GM12878 (cell line): ENCODE results near the gene CBX8. TPM values are rescaled to one million over a fixed set of nuclear protein-coding genes. Genes with fewer than 3 reads are reported as not detected.

Experiments used
- ATF3 ChIP-seq: IDR thresholded peaks from 2 replicates; pipeline ENCODE4 v1.6.1; 2011; ENCODE audit warnings: low read depth, mild to moderate bottlenecking, low read length, moderate library complexity, borderline replicate concordance; ENCODE audit errors: extremely low read depth
- BMI1 ChIP-seq: fragments of 450-650 bp; IDR thresholded peaks from 2 replicates; pipeline ENCODE4 v1.6.1; 2016; ENCODE audit warnings: mild to moderate bottlenecking, moderate library complexity, borderline replicate concordance
- CTCF ChIP-seq, 3 experiments: IDR thresholded peaks in 2 of 3; conservative IDR thresholded peaks in 1 of 3; 2 replicates each; pipeline ENCODE4 v1.5.1; 2011; ENCODE audit warnings: low read depth in 3 of 3, low read length in 3 of 3, mild to moderate bottlenecking in 3 of 3, control low read depth in 2 of 3, moderate library complexity in 2 of 3, inconsistent platforms in 1 of 3, mixed read lengths in 1 of 3; ENCODE audit not compliant: control insufficient read depth in 2 of 3, insufficient read depth in 1 of 3; ENCODE audit errors: extremely low read depth in 1 of 3
- POLR2AphosphoS2 ChIP-seq: IDR thresholded peaks from 2 replicates; pipeline ENCODE4 v1.6.1; 2011; ENCODE audit warnings: low read depth, mild to moderate bottlenecking, low read length, improper control_type of control experiment, moderate library complexity
- POLR2AphosphoS5 ChIP-seq: IDR thresholded peaks from 2 replicates; pipeline ENCODE4 v1.6.1; 2011; ENCODE audit warnings: mild to moderate bottlenecking, low read length, inconsistent platforms
- SP1 ChIP-seq: IDR thresholded peaks from one replicate; pipeline ENCODE4 v1.6.1; 2011; ENCODE audit warnings: low read depth, low read length
- SUZ12 ChIP-seq: fragments of 200-600 bp; sonication (generic); IDR thresholded peaks from one replicate; pipeline ENCODE4 v1.6.1; 2018; ENCODE audit warnings: antibody characterized with exemption, mild to moderate bottlenecking; ENCODE audit not compliant: unreplicated experiment
- YY1 ChIP-seq: IDR thresholded peaks from 2 replicates; pipeline ENCODE4 v1.6.1; 2011; ENCODE audit warnings: low read depth, mild to moderate bottlenecking, low read length
- polyA plus RNA-seq, 11 experiments: library from polyadenylated mRNA; depleted of rRNA in 4 of 11; unstranded in 6 of 11; stranded (reverse) in 5 of 11; fragments of >200 nt; fragmentation: Nextera tagmentation in 4 of 11; fragmentation: Illumina TruSeq in 1 of 11; extraction: Ambion mirVana in 4 of 11; extraction: Trizol in 1 of 11; gene quantifications; 1 replicate in 1 of 11; 2 replicates in 10 of 11; pipeline versions ENCODE4 v1.2.1 to v1.2.3, GENCODE V29; 2011 to 2016; ENCODE audit warnings: inconsistent platforms in 2 of 11, missing spikeins in 2 of 11, low read depth in 1 of 11
- total RNA-seq, 4 experiments: library from RNA; depleted of rRNA in 3 of 4; stranded (reverse); fragments of >200 nt in 3 of 4; fragmentation: Illumina TruSeq in 1 of 4; extraction: Trizol in 1 of 4; gene quantifications; 2 replicates each; pipeline versions ENCODE4 v1.2.1 to v1.2.3, GENCODE V29; 2013 to 2021
- TF ChIP-seq, protein P1 (sequence below): fragments of 150-350 bp; IDR thresholded peaks from 2 replicates; pipeline ENCODE4 v1.6.1; 2016; ENCODE audit warnings: low read depth, low read length
- TF ChIP-seq, protein P2 (sequence below): fragments of 450-650 bp; IDR thresholded peaks from 2 replicates; pipeline ENCODE4 v1.6.1; 2017; ENCODE audit warnings: mild to moderate bottlenecking, moderate library complexity
- TF ChIP-seq, protein P3 (sequence below): IDR thresholded peaks from 2 replicates; pipeline ENCODE4 v1.6.1; 2011; ENCODE audit warnings: borderline replicate concordance, low read depth, mild to moderate bottlenecking, moderate library complexity, mixed read lengths, low read length; ENCODE audit not compliant: insufficient read depth; ENCODE audit errors: extremely low read length
- TF ChIP-seq, protein P4 (sequence below): fragments of 450-650 bp; IDR thresholded peaks from 2 replicates; pipeline ENCODE4 v1.6.1; 2016; ENCODE audit warnings: mild to moderate bottlenecking

The CBX8 gene
- total and polyA plus RNA-seq, 10 of the 15 experiments (the other 5 are each of a cell fraction or from before 2014, with no cell fraction given) = 0.03 to 6.7 (median 1.9) TPM

DNA sequence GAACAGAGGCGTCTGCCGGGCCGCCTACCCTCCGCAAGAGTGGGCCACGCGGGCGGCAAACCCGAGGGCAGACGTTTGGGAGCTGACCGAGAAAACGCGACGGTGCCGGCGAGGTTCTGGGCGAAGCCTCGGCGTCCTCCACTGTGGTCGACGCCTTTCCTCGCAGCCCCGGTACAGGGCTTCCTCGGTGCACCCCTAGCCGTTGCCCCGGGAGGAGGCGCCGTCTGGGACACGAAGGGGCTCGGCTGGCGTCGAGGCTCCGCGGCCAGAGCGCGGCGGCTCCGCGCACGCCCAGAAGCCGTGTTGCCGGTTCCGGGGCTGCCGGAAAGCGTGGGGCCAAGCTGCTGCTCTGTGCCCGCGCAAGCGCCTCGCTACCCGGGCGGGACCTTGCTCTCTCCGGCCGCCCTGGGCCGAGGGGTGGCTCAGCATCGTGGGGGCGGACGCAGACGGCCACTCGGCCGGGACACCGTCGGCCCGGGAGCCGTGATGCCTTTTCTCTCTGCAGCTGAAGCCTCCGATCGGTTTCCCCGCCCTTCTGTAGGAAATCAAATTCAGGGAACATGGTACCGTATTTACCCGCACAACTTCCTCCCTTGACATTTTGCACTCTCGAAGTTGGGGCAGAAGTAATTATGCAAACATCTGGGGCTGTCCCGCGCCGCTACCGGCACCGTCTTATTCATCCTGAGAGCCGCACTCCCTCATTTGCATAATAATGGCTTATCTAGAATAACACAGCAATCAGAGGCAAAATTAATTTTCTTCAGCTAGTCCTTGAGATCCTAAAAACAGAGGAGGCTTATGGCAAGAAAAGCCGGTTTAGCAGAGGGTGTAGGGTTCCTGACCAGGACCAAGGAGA, 7.3 kb upstream of the CBX8 start (continued):
- TF ChIP-seq, protein P1, sequence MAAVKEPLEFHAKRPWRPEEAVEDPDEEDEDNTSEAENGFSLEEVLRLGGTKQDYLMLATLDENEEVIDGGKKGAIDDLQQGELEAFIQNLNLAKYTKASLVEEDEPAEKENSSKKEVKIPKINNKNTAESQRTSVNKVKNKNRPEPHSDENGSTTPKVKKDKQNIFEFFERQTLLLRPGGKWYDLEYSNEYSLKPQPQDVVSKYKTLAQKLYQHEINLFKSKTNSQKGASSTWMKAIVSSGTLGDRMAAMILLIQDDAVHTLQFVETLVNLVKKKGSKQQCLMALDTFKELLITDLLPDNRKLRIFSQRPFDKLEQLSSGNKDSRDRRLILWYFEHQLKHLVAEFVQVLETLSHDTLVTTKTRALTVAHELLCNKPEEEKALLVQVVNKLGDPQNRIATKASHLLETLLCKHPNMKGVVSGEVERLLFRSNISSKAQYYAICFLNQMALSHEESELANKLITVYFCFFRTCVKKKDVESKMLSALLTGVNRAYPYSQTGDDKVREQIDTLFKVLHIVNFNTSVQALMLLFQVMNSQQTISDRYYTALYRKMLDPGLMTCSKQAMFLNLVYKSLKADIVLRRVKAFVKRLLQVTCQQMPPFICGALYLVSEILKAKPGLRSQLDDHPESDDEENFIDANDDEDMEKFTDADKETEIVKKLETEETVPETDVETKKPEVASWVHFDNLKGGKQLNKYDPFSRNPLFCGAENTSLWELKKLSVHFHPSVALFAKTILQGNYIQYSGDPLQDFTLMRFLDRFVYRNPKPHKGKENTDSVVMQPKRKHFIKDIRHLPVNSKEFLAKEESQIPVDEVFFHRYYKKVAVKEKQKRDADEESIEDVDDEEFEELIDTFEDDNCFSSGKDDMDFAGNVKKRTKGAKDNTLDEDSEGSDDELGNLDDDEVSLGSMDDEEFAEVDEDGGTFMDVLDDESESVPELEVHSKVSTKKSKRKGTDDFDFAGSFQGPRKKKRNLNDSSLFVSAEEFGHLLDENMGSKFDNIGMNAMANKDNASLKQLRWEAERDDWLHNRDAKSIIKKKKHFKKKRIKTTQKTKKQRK = no peak
- no peak for TF ChIP-seq ATF3
- TF ChIP-seq CTCF (IDR thresholded peaks at IDR 0.05 in 2 of 3, conservative IDR thresholded peaks at IDR 0.05 in 1 of 3; ENCODE audit: control insufficient read depth in 2 of 3, extremely low read depth in 1 of 3, insufficient read depth in 1 of 3, low read depth in 3 of 3, low read length in 3 of 3) = no peak
- TF ChIP-seq, protein P2, sequence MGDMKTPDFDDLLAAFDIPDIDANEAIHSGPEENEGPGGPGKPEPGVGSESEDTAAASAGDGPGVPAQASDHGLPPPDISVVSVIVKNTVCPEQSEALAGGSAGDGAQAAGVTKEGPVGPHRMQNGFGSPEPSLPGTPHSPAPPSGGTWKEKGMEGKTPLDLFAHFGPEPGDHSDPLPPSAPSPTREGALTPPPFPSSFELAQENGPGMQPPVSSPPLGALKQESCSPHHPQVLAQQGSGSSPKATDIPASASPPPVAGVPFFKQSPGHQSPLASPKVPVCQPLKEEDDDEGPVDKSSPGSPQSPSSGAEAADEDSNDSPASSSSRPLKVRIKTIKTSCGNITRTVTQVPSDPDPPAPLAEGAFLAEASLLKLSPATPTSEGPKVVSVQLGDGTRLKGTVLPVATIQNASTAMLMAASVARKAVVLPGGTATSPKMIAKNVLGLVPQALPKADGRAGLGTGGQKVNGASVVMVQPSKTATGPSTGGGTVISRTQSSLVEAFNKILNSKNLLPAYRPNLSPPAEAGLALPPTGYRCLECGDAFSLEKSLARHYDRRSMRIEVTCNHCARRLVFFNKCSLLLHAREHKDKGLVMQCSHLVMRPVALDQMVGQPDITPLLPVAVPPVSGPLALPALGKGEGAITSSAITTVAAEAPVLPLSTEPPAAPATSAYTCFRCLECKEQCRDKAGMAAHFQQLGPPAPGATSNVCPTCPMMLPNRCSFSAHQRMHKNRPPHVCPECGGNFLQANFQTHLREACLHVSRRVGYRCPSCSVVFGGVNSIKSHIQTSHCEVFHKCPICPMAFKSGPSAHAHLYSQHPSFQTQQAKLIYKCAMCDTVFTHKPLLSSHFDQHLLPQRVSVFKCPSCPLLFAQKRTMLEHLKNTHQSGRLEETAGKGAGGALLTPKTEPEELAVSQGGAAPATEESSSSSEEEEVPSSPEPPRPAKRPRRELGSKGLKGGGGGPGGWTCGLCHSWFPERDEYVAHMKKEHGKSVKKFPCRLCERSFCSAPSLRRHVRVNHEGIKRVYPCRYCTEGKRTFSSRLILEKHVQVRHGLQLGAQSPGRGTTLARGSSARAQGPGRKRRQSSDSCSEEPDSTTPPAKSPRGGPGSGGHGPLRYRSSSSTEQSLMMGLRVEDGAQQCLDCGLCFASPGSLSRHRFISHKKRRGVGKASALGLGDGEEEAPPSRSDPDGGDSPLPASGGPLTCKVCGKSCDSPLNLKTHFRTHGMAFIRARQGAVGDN = no peak
- TF ChIP-seq BMI1 = no peak
- TF ChIP-seq SUZ12 = no peak
- TF ChIP-seq, protein P3, sequence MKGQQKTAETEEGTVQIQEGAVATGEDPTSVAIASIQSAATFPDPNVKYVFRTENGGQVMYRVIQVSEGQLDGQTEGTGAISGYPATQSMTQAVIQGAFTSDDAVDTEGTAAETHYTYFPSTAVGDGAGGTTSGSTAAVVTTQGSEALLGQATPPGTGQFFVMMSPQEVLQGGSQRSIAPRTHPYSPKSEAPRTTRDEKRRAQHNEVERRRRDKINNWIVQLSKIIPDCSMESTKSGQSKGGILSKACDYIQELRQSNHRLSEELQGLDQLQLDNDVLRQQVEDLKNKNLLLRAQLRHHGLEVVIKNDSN = no peak
- TF ChIP-seq YY1 = peak; percentile 67
- TF ChIP-seq POLR2AphosphoS2 = no peak
- TF ChIP-seq POLR2AphosphoS5 = no peak
- TF ChIP-seq SP1 = no peak
- TF ChIP-seq, protein P4, sequence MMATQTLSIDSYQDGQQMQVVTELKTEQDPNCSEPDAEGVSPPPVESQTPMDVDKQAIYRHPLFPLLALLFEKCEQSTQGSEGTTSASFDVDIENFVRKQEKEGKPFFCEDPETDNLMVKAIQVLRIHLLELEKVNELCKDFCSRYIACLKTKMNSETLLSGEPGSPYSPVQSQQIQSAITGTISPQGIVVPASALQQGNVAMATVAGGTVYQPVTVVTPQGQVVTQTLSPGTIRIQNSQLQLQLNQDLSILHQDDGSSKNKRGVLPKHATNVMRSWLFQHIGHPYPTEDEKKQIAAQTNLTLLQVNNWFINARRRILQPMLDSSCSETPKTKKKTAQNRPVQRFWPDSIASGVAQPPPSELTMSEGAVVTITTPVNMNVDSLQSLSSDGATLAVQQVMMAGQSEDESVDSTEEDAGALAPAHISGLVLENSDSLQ = no peak
